GM21381 (cell line): Measurements from ENCODE around the gene ULBP3.
"Not testable (repeated sequence)": the region's sequence is repeated elsewhere in the genome, so short reads cannot be mapped to it uniquely, and the experiment has no call there.

ENCODE experiments used
- ATAC-seq: cut with Tn5 transposase; IDR thresholded peaks from one replicate; pipeline ENCODE4 v1.9.1; 2021; ENCODE audit warnings: mild to moderate bottlenecking, moderate library complexity; ENCODE audit not compliant: unreplicated experiment

Gene ULBP3

GRCh38 chr6:150017186-150017521, 51.8 kb downstream of the ULBP3 start:
- ATAC-seq, result not testable (repeated sequence)

- ATAC-seq, result no peak
These were observed 52.4 kb downstream of the ULBP3 start for GRCh38 chr6:150016324-150017185.

GRCh38 chr6:150015281-150016001, 53.5 kb downstream of the ULBP3 start:
- ATAC-seq, result not testable (repeated sequence)

GRCh38 chr6:150014623-150015280, 54.2 kb downstream of the ULBP3 start:
- not testable (repeated sequence) for ATAC-seq

GRCh38 chr6:150013785-150014622, 54.9 kb downstream of the ULBP3 start:
- not testable (repeated sequence) for ATAC-seq

- not testable (repeated sequence) for ATAC-seq
These were observed 55.8 kb downstream of the ULBP3 start for GRCh38 chr6:150012846-150013784.
